NCI-H1092 treated with DMSO at 0.1 percent for 48 hours (cell line): ENCODE measurements around the gene TBC1D5.
A peak's percentile ranks its signal among the peaks of the same experiment; 100 is the strongest.

ENCODE experiments used
- DNase-seq: peaks from one replicate; lab custom pipeline; 2025; lab: John Stamatoyannopoulos, UW

TBC1D5 gene

GRCh38 chr3:17585394-17586325, 156.8 kb downstream of the TBC1D5 start:
- no peak for DNase-seq

- DNase-seq: no peak
Measured at GRCh38 chr3:17584066-17584465, 158.4 kb downstream of the TBC1D5 start.

GRCh38 chr3:17583530-17583929, 158.9 kb downstream of the TBC1D5 start:
- DNase-seq: no peak

GRCh38 chr3:17581421-17582080, 160.9 kb downstream of the TBC1D5 start:
- no peak for DNase-seq

- DNase-seq: no peak
Measured at GRCh38 chr3:17580901-17581300, 161.5 kb downstream of the TBC1D5 start.

- no peak for DNase-seq
Measured at GRCh38 chr3:17579289-17580031, 163.0 kb downstream of the TBC1D5 start.

GRCh38 chr3:17577796-17578520, 164.5 kb downstream of the TBC1D5 start:
- no peak for DNase-seq

- DNase-seq: no peak
Measured at GRCh38 chr3:17573396-17573795, 169.0 kb downstream of the TBC1D5 start.

GRCh38 chr3:17571686-17572085, 170.7 kb downstream of the TBC1D5 start:
- DNase-seq: no peak

GRCh38 chr3:17562845-17563244, 179.6 kb downstream of the TBC1D5 start:
- no peak for DNase-seq

- no peak for DNase-seq
Measured at GRCh38 chr3:17558565-17558964, 183.9 kb downstream of the TBC1D5 start.

GRCh38 chr3:17557749-17558463, 184.5 kb downstream of the TBC1D5 start:
- no peak for DNase-seq

GRCh38 chr3:17555525-17555924, 186.9 kb downstream of the TBC1D5 start:
- DNase-seq: no peak

- no peak for DNase-seq
Measured at GRCh38 chr3:17554078-17554477, 188.4 kb downstream of the TBC1D5 start.

GRCh38 chr3:17553080-17553479, 189.4 kb downstream of the TBC1D5 start:
- DNase-seq: no peak

- DNase-seq: peak; percentile 2
Measured at GRCh38 chr3:17552351-17552750, 190.1 kb downstream of the TBC1D5 start.

GRCh38 chr3:17551895-17552294, 190.5 kb downstream of the TBC1D5 start:
- no peak for DNase-seq

- no peak for DNase-seq
Measured at GRCh38 chr3:17551333-17551732, 191.1 kb downstream of the TBC1D5 start.

GRCh38 chr3:17550624-17551023, 191.8 kb downstream of the TBC1D5 start:
- no peak for DNase-seq

GRCh38 chr3:17546500-17547255, 195.8 kb downstream of the TBC1D5 start:
- no peak for DNase-seq
